Body of pancreas (tissue), 4 donors: Measurements from ENCODE around the gene ALG3.

ENCODE experiments used
- CTCF ChIP-seq, 7 experiments: fragments of 450-650 bp in 4 of 7; fragments of 200-600 bp in 3 of 7; sonication (generic) in 3 of 7; IDR thresholded peaks; one replicate each; pipeline ENCODE4 v1.5.1; 2016 to 2019; ENCODE audit warnings: antibody characterized with exemption in 7 of 7
- POLR2A ChIP-seq, 3 donors: fragments of 450-650 bp; IDR thresholded peaks; one replicate each; pipeline ENCODE4 v1.6.1; 2016; ENCODE audit warnings: antibody characterized with exemption in 3 of 3, mild to moderate bottlenecking in 2 of 3

- TF ChIP-seq CTCF (IDR thresholded peaks at IDR 0.05) (no peak), POLR2A (IDR thresholded peaks at IDR 0.05) (no peak)
These were observed 9.1 kb downstream of the ALG3 start for GRCh38 chr3:184239708-184240107.
